ENCODE measurements around the gene TRAF3IP1.
"Not testable (repeated sequence)": the region's sequence is repeated elsewhere in the genome, so short reads cannot be mapped to it uniquely, and the experiment has no call there.

Gene TRAF3IP1

GRCh38 chr2:238344035-238344434 lies 23.7 kb downstream of the TRAF3IP1 start:
- DNase-seq, result no peak

- no peak for DNase-seq
Observed at GRCh38 chr2:238344517-238344916, 24.2 kb downstream of the TRAF3IP1 start.

- DNase-seq, result no peak
Observed at GRCh38 chr2:238345297-238345968, 25.1 kb downstream of the TRAF3IP1 start.

- DNase-seq, result no peak
Observed at GRCh38 chr2:238346544-238346943, 26.2 kb downstream of the TRAF3IP1 start.

- no peak for DNase-seq
Observed at GRCh38 chr2:238350150-238350897, 30.0 kb downstream of the TRAF3IP1 start.

- DNase-seq, result no peak
Observed at GRCh38 chr2:238351315-238351714, 31.0 kb downstream of the TRAF3IP1 start.

- DNase-seq, result no peak
Observed at GRCh38 chr2:238352361-238352760, 32.0 kb downstream of the TRAF3IP1 start.

GRCh38 chr2:238358769-238359168 lies 38.5 kb downstream of the TRAF3IP1 start:
- DNase-seq, result no peak

GRCh38 chr2:238359403-238359802 lies 39.1 kb downstream of the TRAF3IP1 start:
- no peak for DNase-seq

GRCh38 chr2:238361877-238362276 lies 41.6 kb downstream of the TRAF3IP1 start:
- no peak for DNase-seq

- DNase-seq, result no peak
Observed at GRCh38 chr2:238362626-238363025, 42.3 kb downstream of the TRAF3IP1 start.

GRCh38 chr2:238369591-238370040 lies 49.3 kb downstream of the TRAF3IP1 start:
- DNase-seq, result no peak

- DNase-seq, result no peak
Observed at GRCh38 chr2:238370094-238370822, 49.9 kb downstream of the TRAF3IP1 start.

- peak; percentile 76 for DNase-seq
Observed at GRCh38 chr2:238370823-238371372, 50.6 kb downstream of the TRAF3IP1 start.

- not testable (repeated sequence) for DNase-seq
Observed at GRCh38 chr2:238372277-238372676, 52.0 kb downstream of the TRAF3IP1 start.

GRCh38 chr2:238376884-238377391 lies 56.6 kb downstream of the TRAF3IP1 start:
- no peak for DNase-seq

- no peak for DNase-seq
Observed at GRCh38 chr2:238378230-238379095, 58.1 kb downstream of the TRAF3IP1 start.

- DNase-seq, result no peak
Observed at GRCh38 chr2:238379096-238379810, 58.9 kb downstream of the TRAF3IP1 start.

- no peak for DNase-seq
Observed at GRCh38 chr2:238380336-238380735, 60.0 kb downstream of the TRAF3IP1 start.

GRCh38 chr2:238380785-238381184 lies 60.5 kb downstream of the TRAF3IP1 start:
- no peak for DNase-seq

GRCh38 chr2:238381341-238382115 lies 61.2 kb downstream of the TRAF3IP1 start:
- DNase-seq, result no peak
